MM.1S (cell line): ENCODE measurements around the gene EGLN2.

Experiments
- DNase-seq: peaks from one replicate; pipeline ENCODE4 v3.0.0-alpha.2; 2015
- H2AFZ ChIP-seq: fragments of 300-600 bp; sonication (generic); 2 replicates; pipeline ENCODE4 v1.6.0; 2016; ENCODE audit warnings: antibody characterized with exemption, low read length
- H3F3A ChIP-seq: fragments of 300-600 bp; sonication (generic); 2 replicates; pipeline ENCODE4 v1.6.1; 2016; ENCODE audit warnings: mild to moderate bottlenecking, antibody characterized with exemption, low read length, moderate library complexity, mixed read lengths; ENCODE audit not compliant: insufficient read depth
- H3K27ac ChIP-seq: fragments of 300-600 bp; sonication (generic); 2 replicates; pipeline ENCODE4 v1.5.1; 2016; ENCODE audit warnings: mild to moderate bottlenecking, low read length
- H3K27me3 ChIP-seq: fragments of 300-600 bp; sonication (generic); replicated peaks from 2 replicates; pipeline ENCODE4 v1.6.0; 2016; ENCODE audit warnings: low read length; ENCODE audit not compliant: insufficient read depth
- H3K36me3 ChIP-seq: fragments of 300-600 bp; sonication (generic); replicated peaks from 2 replicates; pipeline ENCODE4 v1.6.1; 2016; ENCODE audit warnings: mild to moderate bottlenecking, low read length, mixed read lengths; ENCODE audit not compliant: insufficient read depth
- H3K4me1 ChIP-seq: fragments of 300-600 bp; sonication (generic); 2 replicates; pipeline ENCODE4 v1.6.1; 2016; ENCODE audit warnings: low read length, mixed read lengths
- H3K4me2 ChIP-seq: fragments of 300-600 bp; sonication (generic); 2 replicates; pipeline ENCODE4 v1.6.0; 2016; ENCODE audit warnings: low read depth, low read length
- H3K4me3 ChIP-seq: fragments of 300-600 bp; sonication (generic); 2 replicates; pipeline ENCODE4 v1.5.1; 2016; ENCODE audit warnings: low read length, mixed read lengths
- H3K79me2 ChIP-seq: fragments of 300-600 bp; sonication (generic); 2 replicates; pipeline ENCODE4 v1.6.1; 2016; ENCODE audit warnings: mixed run types, low read length, mixed read lengths
- H3K9ac ChIP-seq: fragments of 300-600 bp; sonication (generic); 2 replicates; pipeline ENCODE4 v1.6.1; 2016; ENCODE audit warnings: low read length, mixed read lengths
- H3K9me2 ChIP-seq: fragments of 300-600 bp; sonication (generic); replicated peaks from 2 replicates; pipeline ENCODE4 v1.6.1; 2016; ENCODE audit warnings: mild to moderate bottlenecking, low read length, mixed read lengths; ENCODE audit not compliant: insufficient read depth
- H3K9me3 ChIP-seq: fragments of 300-600 bp; sonication (generic); replicated peaks from 2 replicates; pipeline ENCODE4 v1.6.1; 2016; ENCODE audit warnings: mild to moderate bottlenecking, low read length, mixed read lengths; ENCODE audit not compliant: insufficient read depth
- H4K20me1 ChIP-seq: fragments of 300-600 bp; sonication (generic); 2 replicates; pipeline ENCODE4 v1.6.1; 2016; ENCODE audit warnings: mild to moderate bottlenecking, low read length, moderate library complexity, mixed read lengths; ENCODE audit not compliant: insufficient read depth
- EZH2 ChIP-seq: fragments of 300-600 bp; sonication (generic); optimal IDR thresholded peaks from 2 replicates; pipeline ENCODE3; 2017; ENCODE audit warnings: low read depth, mild to moderate bottlenecking, antibody characterized with exemption, low read length, mixed read lengths
- EZH2phosphoT487 ChIP-seq: fragments of 300-600 bp; sonication (generic); IDR thresholded peaks from 2 replicates; pipeline ENCODE4 v1.6.1; 2018; ENCODE audit warnings: antibody characterized with exemption, low read length
- TF ChIP-seq, protein P1 (sequence below): fragments of 300-600 bp; sonication (generic); IDR thresholded peaks from 2 replicates; pipeline ENCODE4 v1.5.1; 2016; ENCODE audit warnings: antibody characterized with exemption, low read length, mixed read lengths

The EGLN2 gene

DNA sequence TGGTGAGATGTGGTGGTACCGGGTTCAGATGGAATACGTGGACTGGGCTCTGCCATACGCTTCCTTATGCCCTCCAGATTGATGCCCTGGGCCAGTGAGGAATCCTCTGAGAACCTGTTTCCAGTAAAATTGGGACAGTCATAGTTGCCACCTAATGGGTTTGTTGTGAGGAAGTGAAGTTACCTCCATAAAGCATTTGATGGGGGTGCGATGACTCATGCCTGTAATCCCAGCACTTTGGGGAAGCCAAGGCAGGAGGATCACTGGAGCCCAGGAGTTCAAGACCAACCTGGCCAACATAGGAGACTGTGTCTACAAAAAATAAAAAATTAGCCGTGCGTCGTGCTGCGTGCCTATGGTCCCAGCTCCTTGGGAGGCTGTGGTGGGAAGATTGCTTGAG, 43.2 kb upstream of the EGLN2 start:
- Histone ChIP-seq H3F3A (peaks cover 6% of the 10 kb centered on the region), H3K36me3 (peaks cover 8% of the 10 kb centered on the region), H2AFZ (no peak overlapping the region), H3K79me2 (peaks cover 83% of the 10 kb centered on the region), H3K4me2 (no peak overlapping the region), H3K4me3 (no peak overlapping the region), H3K9me3 (no peaks in the 10 kb centered on the region), H3K4me1 (0 out of 2 replicates have a peak, but pooled peaks cover 5% of the 10 kb centered on the region), H3K9me2 (no peaks in the 10 kb centered on the region), H3K27ac (no peak overlapping the region), H3K9ac (no peak overlapping the region), H3K27me3 (no peaks in the 10 kb centered on the region), H4K20me1 (peaks cover 32% of the 10 kb centered on the region)
- no peak for DNase-seq
- TF ChIP-seq, protein P1, sequence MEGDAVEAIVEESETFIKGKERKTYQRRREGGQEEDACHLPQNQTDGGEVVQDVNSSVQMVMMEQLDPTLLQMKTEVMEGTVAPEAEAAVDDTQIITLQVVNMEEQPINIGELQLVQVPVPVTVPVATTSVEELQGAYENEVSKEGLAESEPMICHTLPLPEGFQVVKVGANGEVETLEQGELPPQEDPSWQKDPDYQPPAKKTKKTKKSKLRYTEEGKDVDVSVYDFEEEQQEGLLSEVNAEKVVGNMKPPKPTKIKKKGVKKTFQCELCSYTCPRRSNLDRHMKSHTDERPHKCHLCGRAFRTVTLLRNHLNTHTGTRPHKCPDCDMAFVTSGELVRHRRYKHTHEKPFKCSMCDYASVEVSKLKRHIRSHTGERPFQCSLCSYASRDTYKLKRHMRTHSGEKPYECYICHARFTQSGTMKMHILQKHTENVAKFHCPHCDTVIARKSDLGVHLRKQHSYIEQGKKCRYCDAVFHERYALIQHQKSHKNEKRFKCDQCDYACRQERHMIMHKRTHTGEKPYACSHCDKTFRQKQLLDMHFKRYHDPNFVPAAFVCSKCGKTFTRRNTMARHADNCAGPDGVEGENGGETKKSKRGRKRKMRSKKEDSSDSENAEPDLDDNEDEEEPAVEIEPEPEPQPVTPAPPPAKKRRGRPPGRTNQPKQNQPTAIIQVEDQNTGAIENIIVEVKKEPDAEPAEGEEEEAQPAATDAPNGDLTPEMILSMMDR, result no peak
- TF ChIP-seq EZH2phosphoT487, result no peak
- no peak for TF ChIP-seq EZH2

DNA sequence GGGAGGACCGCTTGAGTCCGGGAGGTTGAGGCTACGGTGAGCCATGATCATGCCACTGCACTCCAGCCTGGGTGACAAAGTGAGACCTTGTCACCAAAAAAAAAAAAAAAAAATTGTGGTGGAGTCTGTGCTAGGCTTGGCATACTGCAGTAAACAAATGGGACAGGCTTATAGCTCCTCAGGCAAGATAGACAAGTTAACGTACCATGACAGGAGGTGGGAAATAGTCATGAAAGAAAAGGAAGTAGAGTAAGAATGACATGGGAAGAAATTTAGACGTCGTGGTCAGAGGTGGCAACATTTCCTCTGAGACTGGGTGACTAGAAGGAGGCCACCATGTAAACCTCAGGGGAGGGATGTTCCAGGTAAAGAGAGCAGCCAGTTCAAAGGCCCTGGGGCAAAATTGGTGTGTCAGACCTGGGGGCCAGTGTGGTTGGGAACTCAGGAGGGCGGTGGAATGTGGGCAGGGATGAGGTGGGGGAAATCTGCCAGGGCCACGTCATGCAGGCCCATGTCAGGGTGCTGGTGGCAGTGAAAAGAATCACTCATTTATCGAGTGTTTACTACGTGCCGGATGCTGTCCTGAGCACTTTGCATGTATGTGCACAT, 42.4 kb upstream of the EGLN2 start:
- no peak overlapping the region for H3K4me3 ChIP-seq
- no peak overlapping the region for H3K27ac ChIP-seq
- no peak overlapping the region for H3K4me2 ChIP-seq
- peaks cover 32% of the 10 kb centered on the region for H4K20me1 ChIP-seq
- peaks cover 10% of the 10 kb centered on the region for H3K36me3 ChIP-seq
- H3F3A ChIP-seq, result peaks cover 2% of the 10 kb centered on the region
- no peak for DNase-seq
- H2AFZ ChIP-seq, result no peak overlapping the region
- no peaks in the 10 kb centered on the region for H3K9me2 ChIP-seq
- peaks cover 81% of the 10 kb centered on the region for H3K79me2 ChIP-seq
- H3K9ac ChIP-seq, result no peak overlapping the region
- no peaks in the 10 kb centered on the region for H3K27me3 ChIP-seq
- H3K9me3 ChIP-seq, result no peaks in the 10 kb centered on the region
- 0 out of 2 replicates have a peak, but pooled peaks cover 5% of the 10 kb centered on the region for H3K4me1 ChIP-seq
- TF ChIP-seq EZH2phosphoT487 (no peak), EZH2 (no peak)
- TF ChIP-seq, protein P1, result no peak

DNA sequence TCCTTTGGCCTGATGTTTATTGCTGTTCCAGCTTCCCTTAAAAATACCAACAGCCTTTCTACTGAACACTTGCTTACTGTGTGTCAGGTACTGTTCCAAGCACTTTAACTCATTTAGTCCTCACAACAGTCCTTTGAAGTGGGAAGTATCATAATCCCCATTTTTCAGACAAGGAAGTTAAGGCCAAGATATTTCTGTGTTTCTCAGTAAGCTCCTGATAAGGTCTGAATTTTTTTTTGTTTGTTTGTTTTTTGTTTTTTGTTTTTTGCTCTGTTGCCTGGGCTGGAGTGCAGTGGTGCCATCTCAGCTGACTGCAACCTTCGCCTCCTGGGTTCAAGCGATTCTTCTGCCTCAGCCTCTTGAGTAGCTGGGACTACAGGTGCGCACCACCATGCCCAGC, 40.5 kb upstream of the EGLN2 start:
- H3K36me3 ChIP-seq, result peaks cover 17% of the 10 kb centered on the region
- peaks cover 77% of the 10 kb centered on the region for H3K79me2 ChIP-seq
- no peak overlapping the region for H3K27ac ChIP-seq
- H3K4me1 ChIP-seq, result no peaks in the 10 kb centered on the region
- no peak for TF ChIP-seq EZH2
- TF ChIP-seq, protein P1, result no peak
- TF ChIP-seq EZH2phosphoT487, result no peak
- H3F3A ChIP-seq, result no peaks in the 10 kb centered on the region
- no peak overlapping the region for H3K4me3 ChIP-seq
- H2AFZ ChIP-seq, result no peak overlapping the region
- H3K9me2 ChIP-seq, result no peaks in the 10 kb centered on the region
- no peaks in the 10 kb centered on the region for H3K9me3 ChIP-seq
- no peak overlapping the region for H3K9ac ChIP-seq
- no peak for DNase-seq
- H4K20me1 ChIP-seq, result peaks cover 34% of the 10 kb centered on the region
- H3K27me3 ChIP-seq, result no peaks in the 10 kb centered on the region
- H3K4me2 ChIP-seq, result no peak overlapping the region
